Thymus (tissue), 11 donors: Measurements from ENCODE around the gene EVA1A. TPM values are rescaled to one million over a fixed set of nuclear protein-coding genes. Genes with fewer than 3 reads are reported as not detected.
"Not testable (repeated sequence)": the region's sequence is repeated elsewhere in the genome, so short reads cannot be mapped to it uniquely, and the experiment has no call there.

Experiments used
- DNase-seq, 9 donors: peaks; one replicate each; pipeline ENCODE4 v3.0.0-alpha.2; 2013; ENCODE audit warnings: low spot score in 9 of 9, low read depth in 6 of 9, missing footprints in 1 of 9
- H3K27ac ChIP-seq, 2 donors: one replicate each; pipeline ENCODE4 v1.5.1; 2013; ENCODE audit warnings: control low read depth in 1 of 2, low read depth in 1 of 2, low read length in 1 of 2, mild to moderate bottlenecking in 1 of 2, moderate library complexity in 1 of 2
- H3K27me3 ChIP-seq, 2 donors: one replicate each; pipeline ENCODE4 v1.5.1; 2013; ENCODE audit warnings: low read length in 1 of 2; ENCODE audit not compliant: control insufficient read depth in 2 of 2, insufficient read depth in 1 of 2
- H3K36me3 ChIP-seq, 2 donors: one replicate each; pipeline ENCODE4 v1.5.1; 2013; ENCODE audit warnings: low read length in 1 of 2, mild to moderate bottlenecking in 1 of 2, moderate library complexity in 1 of 2; ENCODE audit not compliant: control insufficient read depth in 2 of 2, insufficient read depth in 2 of 2
- H3K4me1 ChIP-seq, 2 donors: one replicate each; pipeline ENCODE4 v1.5.1; 2013; ENCODE audit warnings: low read length in 2 of 2; ENCODE audit not compliant: control insufficient read depth in 2 of 2, insufficient read depth in 2 of 2
- H3K4me3 ChIP-seq, 2 donors: one replicate each; pipeline ENCODE4 v1.5.1; 2013; ENCODE audit warnings: low read length in 2 of 2, control low read depth in 1 of 2, mild to moderate bottlenecking in 1 of 2
- H3K9me3 ChIP-seq, 2 donors: one replicate each; pipeline ENCODE4 v1.5.1; 2013; ENCODE audit warnings: low read length in 1 of 2, mild to moderate bottlenecking in 1 of 2; ENCODE audit not compliant: control insufficient read depth in 2 of 2, insufficient read depth in 1 of 2
- WGBS: extraction: QIAGEN DNeasy Blood & Tissue Kit; methylation state at CpG from one replicate; pipeline ENCODE4 v1.1.7; 2013; 5-methylcytosine and 5-hydroxymethylcytosine counted together
- polyA plus RNA-seq: library from polyadenylated mRNA; stranded (reverse); fragments of 200-250 nt; gene quantifications from one replicate; pipeline ENCODE4 v1.2.3, GENCODE V29; 2013
- total RNA-seq: library from RNA; stranded (reverse); fragments of 120-200 nt; gene quantifications from one replicate; pipeline ENCODE4 v1.2.4, GENCODE V29; 2013
- donor health status: healthy.

EVA1A gene
- total and polyA plus RNA-seq, 2 donors: 12.7 to 32.3 TPM

DNA sequence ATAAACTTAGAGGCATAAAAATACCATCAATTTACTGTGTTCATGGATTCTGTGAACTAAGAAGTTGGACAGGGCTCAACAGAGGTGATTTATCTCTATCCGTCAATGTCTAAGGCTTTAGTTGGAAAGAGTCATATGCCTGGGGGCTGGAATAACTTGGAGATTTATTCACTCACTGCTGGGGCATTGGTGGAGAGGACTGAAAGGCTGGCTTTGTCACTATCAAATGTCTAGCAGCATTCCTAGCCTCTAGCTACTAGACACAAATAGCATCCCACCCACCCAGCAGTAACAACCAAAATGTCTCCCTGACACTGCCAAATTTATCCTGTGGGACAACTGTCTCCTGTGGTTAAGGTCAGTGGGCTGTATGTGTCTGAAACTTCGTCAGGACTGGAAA lies 71.0 kb downstream of the EVA1A start:
- H3K36me3 ChIP-seq: no peaks in the 10 kb centered on the region
- no peaks in the 10 kb centered on the region for H3K27me3 ChIP-seq
- no peak overlapping the region for H3K27ac ChIP-seq
- WGBS: 91% methylated on average over 2 of the region's 2 CpGs
- no peak for DNase-seq
- no peak overlapping the region for H3K4me3 ChIP-seq
- no peaks in the 10 kb centered on the region for H3K4me1 ChIP-seq
- no peaks in the 10 kb centered on the region for H3K9me3 ChIP-seq

DNA sequence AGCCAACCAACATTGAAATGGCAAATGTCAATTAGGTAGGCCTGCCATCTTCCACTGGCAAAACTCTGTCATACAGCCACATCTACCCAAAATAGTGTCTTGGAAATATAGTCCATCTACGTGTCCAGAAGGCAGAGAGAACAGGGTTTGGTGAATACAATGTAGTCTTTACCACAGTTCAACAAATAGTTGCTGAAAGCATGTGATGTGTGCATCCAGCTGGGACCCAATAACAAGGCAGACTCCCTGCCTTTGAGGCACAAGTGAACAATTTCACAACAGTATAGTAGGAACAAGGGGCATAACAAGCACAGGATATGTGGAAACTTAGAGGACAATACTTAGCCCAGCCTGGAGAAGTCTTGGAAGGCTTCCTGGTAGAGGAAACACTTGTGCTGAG lies 72.6 kb downstream of the EVA1A start:
- Histone ChIP-seq H3K4me3 (no peak overlapping the region), H3K27me3 (no peaks in the 10 kb centered on the region), H3K27ac (no peak overlapping the region), H3K36me3 (no peaks in the 10 kb centered on the region), H3K4me1 (peaks cover 0 to 9% of the 10 kb centered on the region in 2 donors), H3K9me3 (no peaks in the 10 kb centered on the region)
- DNase-seq: no peak
- WGBS: 91% methylated on average over 1 of the region's 1 CpG

DNA sequence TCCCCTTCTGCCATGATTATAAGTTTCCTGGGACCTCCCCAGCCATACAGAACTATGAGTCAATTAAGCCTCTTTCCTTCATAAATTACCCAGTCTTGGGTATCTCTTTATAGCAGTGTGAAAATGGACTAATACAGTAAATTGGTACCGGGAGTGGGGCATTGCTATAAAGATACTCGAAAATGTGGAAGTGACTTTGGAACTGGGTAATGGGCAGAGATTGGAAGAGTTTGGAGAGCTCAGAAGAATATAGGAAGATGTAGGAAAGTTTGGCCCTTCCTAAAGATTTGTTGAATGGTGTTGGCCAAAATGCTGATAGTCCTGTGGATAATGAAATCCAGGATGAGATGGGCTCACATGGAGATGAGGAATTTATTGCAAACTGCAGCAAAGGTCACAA lies 74.0 kb downstream of the EVA1A start:
- DNase-seq, H3K36me3 ChIP-seq, H3K4me3 ChIP-seq, H3K9me3 ChIP-seq, H3K27me3 ChIP-seq, H3K27ac ChIP-seq: not testable (repeated sequence)
- H3K4me1 ChIP-seq: peaks cover 2 to 18% of the 10 kb centered on the region in 2 donors
- 98% methylated on average over 2 of the region's 2 CpGs for WGBS

DNA sequence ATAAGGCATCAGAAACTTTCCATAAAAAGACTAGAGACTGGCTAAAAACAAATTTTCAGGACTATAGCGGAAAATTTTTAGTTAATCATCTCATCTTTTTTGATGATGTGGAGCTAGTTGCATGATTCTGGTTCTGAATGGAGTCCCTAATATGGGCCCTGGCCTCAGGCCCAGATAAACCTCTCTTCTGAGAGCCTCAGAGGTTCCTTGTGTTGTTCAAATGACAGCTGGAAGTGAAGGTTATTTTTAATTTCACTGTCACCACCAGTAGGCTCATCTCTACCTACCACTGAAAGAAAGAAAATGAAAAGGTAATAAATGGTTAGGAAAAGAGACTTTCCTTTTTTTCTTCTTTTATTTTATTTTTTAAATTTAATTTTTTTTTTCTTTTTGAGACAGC lies 75.9 kb downstream of the EVA1A start:
- Histone ChIP-seq H3K36me3 (no peaks in the 10 kb centered on the region), H3K4me3 (no peak overlapping the region), H3K27me3 (no peaks in the 10 kb centered on the region), H3K27ac (no peak overlapping the region), H3K9me3 (no peaks in the 10 kb centered on the region), H3K4me1 (peaks cover 2 to 21% of the 10 kb centered on the region in 2 donors)
- no peak for DNase-seq
- WGBS: 100% methylated on average over 1 of the region's 1 CpG

DNA sequence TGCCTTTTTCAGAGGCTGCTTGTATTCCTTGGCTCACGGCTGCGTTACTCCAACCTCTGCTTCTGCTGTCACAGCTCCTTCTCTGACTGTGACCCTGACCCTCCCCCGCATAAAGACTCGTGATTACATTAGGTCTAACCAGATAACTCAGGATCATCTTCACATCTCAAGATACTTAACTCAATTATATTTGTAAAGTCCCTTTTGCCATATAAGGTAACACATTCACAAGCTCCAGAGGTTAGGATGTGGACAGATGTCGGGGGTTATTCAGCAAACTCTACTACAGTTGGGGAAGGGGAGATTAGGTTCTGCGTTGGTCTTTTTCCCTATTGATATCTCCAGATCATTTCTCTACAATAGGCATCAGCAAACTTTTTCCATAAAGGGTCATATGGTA lies 76.9 kb downstream of the EVA1A start:
- H3K9me3 ChIP-seq: no peaks in the 10 kb centered on the region
- 97% methylated on average over 6 of the region's 6 CpGs for WGBS
- H3K4me1 ChIP-seq: peaks cover 2 to 21% of the 10 kb centered on the region in 2 donors
- DNase-seq: no peak
- peak overlapping the region in 1 of 2 donors; percentile 93 for H3K27ac ChIP-seq
- no peaks in the 10 kb centered on the region for H3K27me3 ChIP-seq
- H3K36me3 ChIP-seq: no peaks in the 10 kb centered on the region
- no peak overlapping the region for H3K4me3 ChIP-seq

DNA sequence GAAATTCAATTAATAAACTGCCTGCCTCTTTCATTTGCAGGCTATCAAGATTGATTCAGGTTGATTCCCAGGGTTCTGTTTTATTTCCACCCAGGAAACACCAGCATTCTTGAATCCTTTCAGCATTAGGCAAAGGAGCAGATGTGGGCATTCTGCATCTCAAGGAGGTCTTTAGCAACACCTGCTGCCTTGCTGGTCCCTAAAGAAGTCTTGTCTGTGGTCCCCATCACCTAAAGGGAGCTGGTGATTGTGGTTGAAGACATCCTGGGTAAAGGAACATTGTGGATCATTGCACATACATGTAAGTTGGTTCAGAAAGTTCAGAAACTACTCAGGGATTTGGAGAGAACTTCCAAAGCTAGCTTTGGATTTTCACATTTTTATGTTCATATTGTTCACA lies 78.3 kb downstream of the EVA1A start:
- Histone ChIP-seq H3K4me3 (no peak overlapping the region), H3K27ac (peak overlapping the region in 1 of 2 donors; percentile 93), H3K4me1 (peaks cover 2 to 21% of the 10 kb centered on the region in 2 donors), H3K36me3 (no peaks in the 10 kb centered on the region), H3K9me3 (no peaks in the 10 kb centered on the region), H3K27me3 (no peaks in the 10 kb centered on the region)
- DNase-seq: peak in 3 of 9 donors; percentile 23 to 59 (median 27)

DNA sequence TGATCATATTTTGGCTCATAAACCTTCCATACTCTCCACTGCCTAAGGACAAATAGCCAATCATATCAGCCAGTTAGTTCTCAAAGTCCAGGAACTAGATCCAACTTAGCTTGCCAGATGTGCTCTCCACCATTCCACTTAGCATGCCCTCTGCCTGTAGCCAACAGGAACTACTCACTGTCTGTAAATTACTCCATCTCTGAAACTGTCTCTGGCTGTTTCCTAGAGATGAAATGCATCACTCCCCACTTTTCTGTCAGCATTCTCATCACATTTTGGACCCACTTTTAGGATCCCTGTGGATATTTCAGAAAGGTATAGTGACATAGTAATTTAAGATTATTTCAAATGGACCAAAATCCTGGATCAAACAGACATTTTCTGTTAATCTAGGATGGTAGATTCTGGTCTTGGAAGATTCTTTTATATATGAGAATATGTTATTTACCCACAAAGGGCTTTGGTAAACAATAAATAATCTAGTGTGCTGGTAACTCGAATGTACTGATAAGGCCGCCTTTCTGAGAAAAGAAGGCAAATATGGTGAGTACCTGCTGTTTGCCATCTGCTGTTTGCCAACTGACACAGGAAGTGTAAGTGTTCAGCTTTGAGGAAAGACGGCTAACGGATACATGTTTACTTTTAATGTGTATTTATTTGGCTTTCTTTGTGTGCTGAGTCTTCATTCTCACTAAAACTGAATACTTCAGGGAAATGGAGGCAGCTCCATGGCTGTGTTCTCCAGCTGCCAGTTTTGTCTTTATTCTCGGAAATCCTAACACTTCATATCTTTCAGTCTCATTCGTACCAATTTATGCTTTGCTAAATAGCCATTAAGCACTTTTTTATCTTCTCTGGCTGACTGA lies 79.5 kb downstream of the EVA1A start:
- peak overlapping the region; percentile 46 to 93 for H3K27ac ChIP-seq

DNA sequence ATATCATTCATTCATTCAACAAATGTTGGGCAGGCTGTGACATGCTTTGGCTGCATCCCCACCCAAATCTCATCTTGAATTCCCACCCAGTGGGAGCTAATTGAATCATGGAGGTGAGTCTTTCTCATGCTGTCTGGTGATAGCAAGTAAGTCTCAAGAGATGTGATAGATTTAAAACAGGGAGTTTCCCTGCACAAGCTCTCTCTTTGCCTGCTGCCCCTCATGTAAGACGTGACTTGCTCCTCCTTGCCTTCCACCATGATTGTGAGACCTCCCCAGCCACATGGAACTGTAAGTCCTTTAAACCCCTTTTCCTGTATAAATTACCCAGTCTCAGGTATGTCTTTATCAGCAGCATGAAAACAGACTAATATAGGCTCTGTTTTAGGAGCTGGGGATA lies 83.0 kb downstream of the EVA1A start:
- not testable (repeated sequence) for DNase-seq, H3K27me3 ChIP-seq, H3K9me3 ChIP-seq, H3K4me3 ChIP-seq, H3K27ac ChIP-seq, H3K36me3 ChIP-seq
- peaks cover 0 to 35% of the 10 kb centered on the region in 2 donors for H3K4me1 ChIP-seq
- 91% methylated on average over 1 of the region's 1 CpG for WGBS

More for the DNA sequence above, 79.5 kb downstream of the EVA1A start:
- H3K4me3 ChIP-seq: no peak overlapping the region
- 71% methylated on average over 6 of the region's 6 CpGs for WGBS
- peaks cover 2 to 33% of the 10 kb centered on the region in 2 donors for H3K4me1 ChIP-seq
- no peaks in the 10 kb centered on the region for H3K27me3 ChIP-seq
- H3K9me3 ChIP-seq: peaks cover 0 to 3% of the 10 kb centered on the region in 2 donors
- H3K36me3 ChIP-seq: no peaks in the 10 kb centered on the region
- DNase-seq: peak in 6 of 9 donors; percentile 36 to 78 (median 47)

DNA sequence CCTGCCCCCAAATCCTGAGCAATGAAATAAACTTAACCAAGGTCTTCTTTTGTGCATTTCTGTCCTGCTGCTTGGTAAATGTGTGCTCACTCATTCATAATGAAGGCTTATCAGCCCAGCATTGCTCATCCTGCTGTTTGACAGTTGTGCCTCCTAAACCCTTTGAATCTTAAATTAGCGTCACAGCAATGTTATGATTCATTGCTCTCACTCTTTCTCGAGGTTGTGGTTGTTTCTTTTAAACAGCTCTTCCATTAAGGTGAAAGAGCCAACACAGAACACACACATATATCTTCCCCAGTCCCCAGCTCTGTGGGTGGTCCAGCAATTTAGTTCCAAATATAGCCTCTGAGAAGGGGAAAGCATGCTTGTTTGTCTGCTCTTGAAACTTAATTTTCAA lies 84.0 kb downstream of the EVA1A start:
- H3K4me1 ChIP-seq: peaks cover 0 to 30% of the 10 kb centered on the region in 2 donors
- no peaks in the 10 kb centered on the region for H3K27me3 ChIP-seq
- H3K36me3 ChIP-seq: no peaks in the 10 kb centered on the region
- peak in 2 of 9 donors; percentile 29 to 52 for DNase-seq
- H3K4me3 ChIP-seq: no peak overlapping the region
- H3K9me3 ChIP-seq: peaks cover 0 to 3% of the 10 kb centered on the region in 2 donors
- WGBS: 40% methylated on average over 2 of the region's 2 CpGs
- peak overlapping the region in 1 of 2 donors; percentile 28 for H3K27ac ChIP-seq
